K562 treated with DMSO at 1 percent for 12 hours (cell line): ENCODE data around the gene SSBP3. TPM values are rescaled to one million over a fixed set of nuclear protein-coding genes. Genes with fewer than 3 reads are reported as not detected.

ENCODE experiments used
- total RNA-seq: library from RNA; unstranded; fragments of 300-600 nt; gene quantifications from 2 replicates; pipeline ENCODE4 v1.2.3, GENCODE V29; 2022; ENCODE audit not compliant: insufficient read depth

SSBP3 gene
- total RNA-seq, result 46.5 and 101 TPM in 2 replicates

DNA sequence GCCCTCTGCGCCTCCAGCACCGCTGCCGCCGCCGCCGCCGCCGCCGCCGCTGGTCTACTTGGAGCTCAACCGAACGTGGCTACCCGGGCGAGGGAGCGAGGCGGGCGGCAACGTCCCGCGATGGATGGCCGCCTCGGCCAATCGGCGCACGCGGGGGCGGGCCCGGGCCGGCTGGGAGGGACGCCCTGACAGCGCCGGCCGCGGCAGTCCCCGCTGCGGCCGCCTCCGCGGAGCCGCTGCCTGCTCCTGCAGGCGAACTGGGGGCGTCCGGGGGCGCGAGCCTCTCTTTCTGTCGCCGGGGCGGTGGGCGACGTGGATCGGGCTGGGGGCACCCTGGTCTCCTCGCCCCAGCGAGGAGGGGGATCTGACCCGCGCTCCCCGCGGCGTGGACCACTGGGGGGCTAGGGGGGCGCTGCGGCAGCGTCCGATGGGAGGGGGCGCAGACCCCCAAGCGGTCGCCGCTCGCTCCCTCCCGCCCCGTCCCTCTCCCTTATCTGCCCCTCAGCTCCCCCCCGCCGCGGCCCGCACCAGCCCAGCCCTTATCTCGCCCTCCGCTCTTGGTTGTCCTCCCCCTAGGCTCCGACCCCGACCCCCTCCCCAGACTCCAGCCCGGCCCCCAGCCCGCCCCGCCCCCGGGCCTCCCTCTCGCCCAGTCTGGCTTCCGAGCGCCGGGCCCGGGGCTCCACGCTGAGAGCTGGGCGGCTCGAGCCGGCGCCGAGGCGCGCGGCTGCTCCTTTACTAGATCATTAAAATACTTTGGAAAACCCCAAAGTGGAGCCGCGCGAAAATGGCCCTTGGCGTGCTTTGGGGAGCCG is at the start of gene SSBP3:
SSBP3 (minus strand) TSS at position 56 of the 815 bp plus-strand sequence.

DNA sequence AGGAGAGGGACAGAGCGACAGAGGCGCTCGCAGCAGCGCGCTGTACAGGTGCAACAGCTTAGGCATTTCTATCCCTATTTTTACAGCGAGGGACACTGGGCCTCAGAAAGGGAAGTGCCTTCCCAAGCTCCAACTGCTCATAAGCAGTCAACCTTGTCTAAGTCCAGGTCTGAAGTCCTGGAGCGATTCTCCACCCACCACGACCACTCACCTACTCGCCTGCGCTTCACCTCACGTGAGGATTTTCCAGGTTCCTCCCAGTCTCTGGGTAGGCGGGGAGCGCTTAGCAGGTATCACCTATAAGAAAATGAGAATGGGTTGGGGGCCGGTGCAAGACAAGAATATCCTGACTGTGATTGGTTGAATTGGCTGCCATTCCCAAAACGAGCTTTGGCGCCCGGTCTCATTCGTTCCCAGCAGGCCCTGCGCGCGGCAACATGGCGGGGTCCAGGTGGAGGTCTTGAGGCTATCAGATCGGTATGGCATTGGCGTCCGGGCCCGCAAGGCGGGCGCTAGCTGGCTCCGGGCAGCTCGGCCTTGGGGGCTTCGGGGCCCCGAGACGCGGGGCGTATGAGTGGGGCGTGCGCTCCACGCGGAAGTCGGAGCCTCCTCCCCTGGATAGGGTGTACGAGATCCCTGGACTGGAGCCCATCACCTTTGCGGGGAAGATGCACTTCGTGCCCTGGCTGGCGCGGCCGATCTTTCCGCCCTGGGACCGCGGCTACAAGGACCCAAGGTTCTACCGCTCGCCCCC is 206.3 kb downstream of the SSBP3 start, which contains the start of the genes CYB5RL and MRPL37:
CYB5RL (minus strand) TSS at position 266 of the 754 bp plus-strand sequence. CDS start 4,414 bp downstream, outside the sequence.
MRPL37 (plus strand) TSS at position 403 of the 754 bp plus-strand sequence; CDS start at position 480, 77 bp downstream.

Other genes starting within 250 kb of the SSBP3 start
- gene CYB5RL, start 206.4 kb downstream of the SSBP3 start, total RNA-seq, result 3.3 and 17.7 TPM in 2 replicates
- 173 and 200 TPM in 2 replicates for gene MRPL37, start 206.2 kb downstream of the SSBP3 start, total RNA-seq
- 0.84 and 1.2 TPM in 2 replicates for gene ACOT11, start 141.8 kb upstream of the SSBP3 start, total RNA-seq
- not detected in 2 replicates for gene FAM151A, start 217.1 kb upstream of the SSBP3 start, total RNA-seq
- gene MROH7, start 235.4 kb upstream of the SSBP3 start, total RNA-seq, result not detected in 2 replicates